ENCODE data around the gene ZRANB2.

ZRANB2 gene, protein sequence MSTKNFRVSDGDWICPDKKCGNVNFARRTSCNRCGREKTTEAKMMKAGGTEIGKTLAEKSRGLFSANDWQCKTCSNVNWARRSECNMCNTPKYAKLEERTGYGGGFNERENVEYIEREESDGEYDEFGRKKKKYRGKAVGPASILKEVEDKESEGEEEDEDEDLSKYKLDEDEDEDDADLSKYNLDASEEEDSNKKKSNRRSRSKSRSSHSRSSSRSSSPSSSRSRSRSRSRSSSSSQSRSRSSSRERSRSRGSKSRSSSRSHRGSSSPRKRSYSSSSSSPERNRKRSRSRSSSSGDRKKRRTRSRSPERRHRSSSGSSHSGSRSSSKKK

DNA sequence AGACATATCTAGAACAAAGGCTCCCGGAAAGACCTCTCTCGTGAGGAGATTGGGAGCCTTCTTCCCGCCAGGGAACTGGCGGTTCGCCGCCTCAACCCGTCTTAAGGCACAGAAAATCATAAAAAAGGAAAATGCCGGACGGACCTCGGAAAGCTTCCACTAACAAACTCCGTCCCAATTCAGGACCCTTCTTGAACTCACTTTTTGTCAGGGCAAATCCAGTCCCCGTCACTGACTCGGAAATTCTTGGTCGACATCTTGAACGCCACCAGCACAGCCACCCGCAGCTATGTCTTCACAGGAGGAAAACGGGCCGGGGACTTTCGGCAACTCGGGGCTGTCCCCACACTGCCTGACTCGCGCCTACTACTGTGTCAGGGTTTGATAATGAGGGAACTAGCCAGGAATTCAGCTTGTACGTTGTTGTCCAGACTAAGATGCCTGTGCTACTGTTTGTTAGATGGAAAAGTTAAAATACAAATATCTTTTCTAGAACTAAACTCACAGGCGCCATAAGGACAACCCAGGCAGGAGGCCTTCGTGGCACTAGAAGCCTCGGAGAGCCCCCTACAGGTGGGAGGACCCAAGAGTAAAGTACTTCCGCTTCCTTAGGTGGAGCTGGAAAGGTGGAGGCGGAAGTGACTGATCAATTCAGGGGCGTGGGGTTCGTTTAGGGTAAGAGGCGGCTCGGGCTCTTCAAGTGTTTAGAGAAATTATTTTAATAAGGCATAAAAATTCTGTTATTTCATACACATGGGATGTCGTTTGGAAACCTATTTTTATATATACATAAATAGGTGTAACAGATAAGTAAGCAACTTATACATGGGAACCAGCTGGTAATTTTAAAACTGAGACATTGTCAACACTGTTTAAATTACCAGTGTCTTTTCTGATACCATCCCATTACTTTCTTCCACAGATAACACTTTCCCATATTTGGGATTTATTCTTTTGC is at the start of gene ZRANB2:
ZRANB2 (minus strand) TSS at position 297 of the 958 bp plus-strand sequence; CDS start at position 257, 40 bp downstream.
- Histone ChIP-seq H3K4me3 (ENCODE audit: insufficient read length, low read depth) (peak within 1 kb of the TSS; percentile 93), H3K9me3 (ENCODE audit: insufficient read depth, low read length) (no peaks in the 10 kb centered on the region), H3K27me3 (ENCODE audit: insufficient read depth, insufficient read length) (no peaks in the 10 kb centered on the region), H3K36me3 (ENCODE audit: insufficient read depth, insufficient read length, low read length) (peaks cover 41% of the 10 kb centered on the region), H3K4me1 (ENCODE audit: insufficient read depth, insufficient read length) (no peaks in the 10 kb centered on the region), H3K9ac (ENCODE audit: insufficient read length, low read depth) (peak within 1 kb of the TSS; percentile 94)
- DNase-seq (ENCODE audit: low read depth, low spot score), result peak; percentile 97
- no peak for TF ChIP-seq SUZ12 (IDR thresholded peaks at IDR 0.05; ENCODE audit: extremely low read depth, insufficient read depth, insufficient read length)
- TF ChIP-seq YY1 (IDR thresholded peaks at IDR 0.05; ENCODE audit: insufficient read depth, insufficient read length), result peak; percentile 54
- TF ChIP-seq ZNF274 (IDR thresholded peaks at IDR 0.05; ENCODE audit: low read depth, low read length), result no peak

- no peak for DNase-seq (ENCODE audit: low read depth, low spot score)
- Histone ChIP-seq H3K27me3 (ENCODE audit: insufficient read depth, insufficient read length) (no peaks in the 10 kb centered on the region), H3K4me3 (ENCODE audit: insufficient read length, low read depth) (no peak overlapping the region), H3K9me3 (ENCODE audit: insufficient read depth, low read length) (0 out of 2 replicates have a peak, but pooled peaks cover 10% of the 10 kb centered on the region), H3K36me3 (ENCODE audit: insufficient read depth, insufficient read length, low read length) (no peaks in the 10 kb centered on the region), H3K9ac (ENCODE audit: insufficient read length, low read depth) (no peak overlapping the region), H3K4me1 (ENCODE audit: insufficient read depth, insufficient read length) (no peaks in the 10 kb centered on the region)
- TF ChIP-seq YY1 (IDR thresholded peaks at IDR 0.05; ENCODE audit: insufficient read depth, insufficient read length), result no peak
- TF ChIP-seq ZNF274 (IDR thresholded peaks at IDR 0.05; ENCODE audit: low read depth, low read length), result no peak
- TF ChIP-seq SUZ12 (IDR thresholded peaks at IDR 0.05; ENCODE audit: extremely low read depth, insufficient read depth, insufficient read length), result no peak
Measured at GRCh38 chr1:71128060-71128459, 47.2 kb upstream of the ZRANB2 start.

DNA sequence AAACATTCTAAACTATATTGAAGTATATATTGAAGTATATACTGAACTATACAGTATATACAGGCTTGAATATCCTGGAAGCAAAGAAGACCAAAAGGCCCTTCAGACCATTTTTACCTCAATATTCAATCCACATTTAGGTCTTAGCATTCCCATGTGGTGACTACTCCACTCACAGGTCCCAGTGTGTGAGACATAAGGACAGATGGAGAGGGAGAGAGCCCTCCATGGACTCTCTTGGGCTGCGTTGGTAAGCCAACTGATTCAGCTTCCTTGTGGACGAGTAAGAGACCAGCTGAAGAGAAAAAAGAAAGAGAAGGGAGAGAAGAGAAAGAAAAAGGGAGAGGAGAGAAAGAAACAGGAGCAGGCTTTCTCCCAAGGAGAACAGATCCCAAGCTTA is 37.3 kb upstream of the ZRANB2 start:
- H3K4me1 ChIP-seq (ENCODE audit: insufficient read depth, insufficient read length), result no peaks in the 10 kb centered on the region
- DNase-seq (ENCODE audit: low read depth, low spot score), result no peak
- no peaks in the 10 kb centered on the region for H3K9me3 ChIP-seq (ENCODE audit: insufficient read depth, low read length)
- TF ChIP-seq YY1 (IDR thresholded peaks at IDR 0.05; ENCODE audit: insufficient read depth, insufficient read length) (no peak), ZNF274 (IDR thresholded peaks at IDR 0.05; ENCODE audit: low read depth, low read length) (no peak), SUZ12 (IDR thresholded peaks at IDR 0.05; ENCODE audit: extremely low read depth, insufficient read depth, insufficient read length) (no peak)
- no peaks in the 10 kb centered on the region for H3K27me3 ChIP-seq (ENCODE audit: insufficient read depth, insufficient read length)
- no peak overlapping the region for H3K9ac ChIP-seq (ENCODE audit: insufficient read length, low read depth)
- H3K36me3 ChIP-seq (ENCODE audit: insufficient read depth, insufficient read length, low read length), result no peaks in the 10 kb centered on the region
- H3K4me3 ChIP-seq (ENCODE audit: insufficient read length, low read depth), result no peak overlapping the region

DNA sequence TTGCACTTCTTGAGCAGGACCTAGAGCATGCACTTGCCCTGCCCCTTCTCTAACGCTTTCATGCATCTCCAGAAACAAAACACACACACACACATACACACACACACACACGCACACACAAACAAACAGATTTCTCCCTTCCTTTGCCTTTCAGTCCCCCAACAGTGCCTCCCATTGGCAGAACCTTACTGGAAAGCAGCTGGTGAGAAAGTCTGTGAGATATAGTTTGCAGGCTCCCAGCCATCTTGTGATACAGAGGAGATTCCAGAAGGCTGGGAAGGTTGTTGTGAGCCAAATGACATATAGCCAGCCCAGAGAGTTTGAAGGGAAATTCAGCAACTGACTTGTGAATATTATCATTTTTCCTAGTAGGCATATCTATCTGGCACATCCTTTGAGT is 35.9 kb upstream of the ZRANB2 start:
- H3K4me3 ChIP-seq (ENCODE audit: insufficient read length, low read depth), result no peak overlapping the region
- no peak overlapping the region for H3K9ac ChIP-seq (ENCODE audit: insufficient read length, low read depth)
- H3K9me3 ChIP-seq (ENCODE audit: insufficient read depth, low read length), result no peaks in the 10 kb centered on the region
- H3K36me3 ChIP-seq (ENCODE audit: insufficient read depth, insufficient read length, low read length), result no peaks in the 10 kb centered on the region
- H3K27me3 ChIP-seq (ENCODE audit: insufficient read depth, insufficient read length), result no peaks in the 10 kb centered on the region
- DNase-seq (ENCODE audit: low read depth, low spot score), result no peak
- no peaks in the 10 kb centered on the region for H3K4me1 ChIP-seq (ENCODE audit: insufficient read depth, insufficient read length)
- TF ChIP-seq YY1 (IDR thresholded peaks at IDR 0.05; ENCODE audit: insufficient read depth, insufficient read length), result no peak
- no peak for TF ChIP-seq SUZ12 (IDR thresholded peaks at IDR 0.05; ENCODE audit: extremely low read depth, insufficient read depth, insufficient read length)
- no peak for TF ChIP-seq ZNF274 (IDR thresholded peaks at IDR 0.05; ENCODE audit: low read depth, low read length)

DNA sequence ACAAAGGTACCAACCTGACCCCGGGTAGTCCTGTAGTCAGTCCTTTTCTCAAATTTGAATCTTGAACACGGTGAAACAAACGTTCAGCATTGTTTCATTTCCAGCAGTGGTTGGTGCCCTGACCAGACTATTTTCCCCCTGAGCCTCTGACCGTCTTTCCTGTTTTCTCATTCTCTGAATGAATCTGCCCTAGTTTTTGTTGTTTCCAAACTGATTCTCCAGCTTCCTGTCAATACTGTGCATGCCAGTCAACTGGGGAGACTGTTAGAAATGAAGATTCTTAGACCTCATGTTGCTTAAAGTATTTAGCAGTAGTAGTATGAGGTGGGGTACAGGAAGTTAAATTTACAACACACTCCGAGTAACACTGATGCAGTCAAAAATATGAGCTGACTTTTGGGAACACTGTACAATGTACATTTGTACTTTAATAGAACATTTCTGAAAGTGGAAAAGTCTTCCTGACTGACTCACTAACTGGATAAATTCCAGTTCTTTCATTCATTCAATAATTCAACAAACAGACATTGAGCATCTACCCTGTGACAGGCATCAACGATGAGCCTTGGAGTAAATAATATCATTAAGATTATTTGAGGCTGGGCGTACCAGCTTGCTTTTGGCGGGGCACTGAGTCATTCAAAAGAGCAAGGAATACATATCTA is 26.0 kb upstream of the ZRANB2 start:
- H3K9me3 ChIP-seq (ENCODE audit: insufficient read depth, low read length), result no peaks in the 10 kb centered on the region
- H3K4me3 ChIP-seq (ENCODE audit: insufficient read length, low read depth), result no peak overlapping the region
- no peak for DNase-seq (ENCODE audit: low read depth, low spot score)
- H3K36me3 ChIP-seq (ENCODE audit: insufficient read depth, insufficient read length, low read length), result no peaks in the 10 kb centered on the region
- no peaks in the 10 kb centered on the region for H3K27me3 ChIP-seq (ENCODE audit: insufficient read depth, insufficient read length)
- no peak overlapping the region for H3K9ac ChIP-seq (ENCODE audit: insufficient read length, low read depth)
- H3K4me1 ChIP-seq (ENCODE audit: insufficient read depth, insufficient read length), result no peaks in the 10 kb centered on the region
- no peak for TF ChIP-seq SUZ12 (IDR thresholded peaks at IDR 0.05; ENCODE audit: extremely low read depth, insufficient read depth, insufficient read length)
- no peak for TF ChIP-seq YY1 (IDR thresholded peaks at IDR 0.05; ENCODE audit: insufficient read depth, insufficient read length)
- TF ChIP-seq ZNF274 (IDR thresholded peaks at IDR 0.05; ENCODE audit: low read depth, low read length), result no peak

DNA sequence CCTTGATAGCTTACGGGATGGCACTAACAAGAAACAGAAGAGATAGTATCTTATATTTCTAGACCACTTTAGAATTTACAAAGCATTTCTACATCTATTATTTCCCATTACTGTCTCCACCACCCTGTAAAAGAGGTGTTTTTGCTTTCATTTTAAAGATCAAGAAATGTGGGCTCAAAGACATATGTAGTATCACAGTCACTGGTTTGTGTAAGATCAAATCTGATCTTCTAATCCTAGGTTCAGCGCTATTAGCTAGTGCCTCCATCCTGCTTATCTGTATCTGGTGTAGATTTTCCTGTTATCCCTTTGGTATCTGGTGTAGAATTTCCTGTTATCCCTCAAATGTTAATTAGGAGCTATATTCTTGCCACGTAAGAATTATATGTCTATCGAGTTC is 23.6 kb upstream of the ZRANB2 start:
- H3K9ac ChIP-seq (ENCODE audit: insufficient read length, low read depth), result no peak overlapping the region
- no peaks in the 10 kb centered on the region for H3K9me3 ChIP-seq (ENCODE audit: insufficient read depth, low read length)
- no peak overlapping the region for H3K4me3 ChIP-seq (ENCODE audit: insufficient read length, low read depth)
- no peak for TF ChIP-seq YY1 (IDR thresholded peaks at IDR 0.05; ENCODE audit: insufficient read depth, insufficient read length)
- no peak for TF ChIP-seq ZNF274 (IDR thresholded peaks at IDR 0.05; ENCODE audit: low read depth, low read length)
- TF ChIP-seq SUZ12 (IDR thresholded peaks at IDR 0.05; ENCODE audit: extremely low read depth, insufficient read depth, insufficient read length), result no peak
- no peaks in the 10 kb centered on the region for H3K4me1 ChIP-seq (ENCODE audit: insufficient read depth, insufficient read length)
- no peaks in the 10 kb centered on the region for H3K36me3 ChIP-seq (ENCODE audit: insufficient read depth, insufficient read length, low read length)
- DNase-seq (ENCODE audit: low read depth, low spot score), result no peak
- no peaks in the 10 kb centered on the region for H3K27me3 ChIP-seq (ENCODE audit: insufficient read depth, insufficient read length)

Data from NT2/D1 (cell line).